RWPE1 (cell line): ENCODE data around the gene PSMA7.
A peak's percentile ranks its signal among the peaks of the same experiment; 100 is the strongest.

ENCODE experiments used
- CTCF ChIA-PET: fragments of 350-600 bp; sonication (Branson Sonifier 250); formaldehyde crosslinking; extraction: SDS; loops from one replicate; lab custom pipeline; 2021; lab: Yijun Ruan, JAX
- POLR2A ChIA-PET: fragments of 400-600 bp; formaldehyde crosslinking; extraction: SDS; loops from one replicate; lab custom pipeline; 2020; ENCODE audit warnings: antibody characterized with exemption; ENCODE audit not compliant: low non-redundant PET; lab: Yijun Ruan, JAX
- DNase-seq: peaks from one replicate; pipeline ENCODE4 v3.0.0; 2012; ENCODE audit warnings: low spot score
- H3K27ac ChIP-seq: fragments of 450-650 bp; 2 replicates; pipeline ENCODE4 v1.5.1; 2017
- TF ChIP-seq, protein P1 (sequence below): fragments of 450-650 bp; conservative IDR thresholded peaks from 2 replicates; pipeline ENCODE4 v1.5.1; 2017; ENCODE audit warnings: low read depth, mild to moderate bottlenecking

The PSMA7 gene

DNA sequence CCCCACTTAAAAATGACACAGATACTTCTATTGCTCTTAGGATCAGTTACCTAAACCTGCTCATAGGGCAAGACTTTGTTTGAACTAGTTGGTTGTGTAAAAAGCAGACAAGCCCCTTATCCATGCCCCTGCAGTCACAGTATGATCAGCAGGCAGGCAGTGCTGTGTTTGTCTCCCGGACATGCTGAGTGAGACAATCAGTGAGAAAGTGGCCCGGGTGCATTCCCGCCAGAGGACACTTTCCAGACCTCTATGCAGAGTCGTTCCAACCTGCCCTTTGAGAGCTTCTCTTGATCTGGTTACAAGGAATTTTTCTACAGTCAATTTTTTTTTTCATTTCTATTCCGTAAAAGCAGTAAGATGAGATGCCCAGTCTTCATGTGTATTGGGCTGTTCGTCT is 14.7 kb downstream of the PSMA7 start:
- ChIA-PET POLR2A (no interaction called here), CTCF (interaction anchor here (0.6 to 2.0 kb wide), 2 partner anchors 13 to 16 kb away, joined by 3 to 10 read pairs; no protein-coding TSS in a partner anchor)
- TF ChIP-seq, protein P1, sequence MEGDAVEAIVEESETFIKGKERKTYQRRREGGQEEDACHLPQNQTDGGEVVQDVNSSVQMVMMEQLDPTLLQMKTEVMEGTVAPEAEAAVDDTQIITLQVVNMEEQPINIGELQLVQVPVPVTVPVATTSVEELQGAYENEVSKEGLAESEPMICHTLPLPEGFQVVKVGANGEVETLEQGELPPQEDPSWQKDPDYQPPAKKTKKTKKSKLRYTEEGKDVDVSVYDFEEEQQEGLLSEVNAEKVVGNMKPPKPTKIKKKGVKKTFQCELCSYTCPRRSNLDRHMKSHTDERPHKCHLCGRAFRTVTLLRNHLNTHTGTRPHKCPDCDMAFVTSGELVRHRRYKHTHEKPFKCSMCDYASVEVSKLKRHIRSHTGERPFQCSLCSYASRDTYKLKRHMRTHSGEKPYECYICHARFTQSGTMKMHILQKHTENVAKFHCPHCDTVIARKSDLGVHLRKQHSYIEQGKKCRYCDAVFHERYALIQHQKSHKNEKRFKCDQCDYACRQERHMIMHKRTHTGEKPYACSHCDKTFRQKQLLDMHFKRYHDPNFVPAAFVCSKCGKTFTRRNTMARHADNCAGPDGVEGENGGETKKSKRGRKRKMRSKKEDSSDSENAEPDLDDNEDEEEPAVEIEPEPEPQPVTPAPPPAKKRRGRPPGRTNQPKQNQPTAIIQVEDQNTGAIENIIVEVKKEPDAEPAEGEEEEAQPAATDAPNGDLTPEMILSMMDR: no peak
- H3K27ac ChIP-seq: no peak overlapping the region
- DNase-seq: no peak

DNA sequence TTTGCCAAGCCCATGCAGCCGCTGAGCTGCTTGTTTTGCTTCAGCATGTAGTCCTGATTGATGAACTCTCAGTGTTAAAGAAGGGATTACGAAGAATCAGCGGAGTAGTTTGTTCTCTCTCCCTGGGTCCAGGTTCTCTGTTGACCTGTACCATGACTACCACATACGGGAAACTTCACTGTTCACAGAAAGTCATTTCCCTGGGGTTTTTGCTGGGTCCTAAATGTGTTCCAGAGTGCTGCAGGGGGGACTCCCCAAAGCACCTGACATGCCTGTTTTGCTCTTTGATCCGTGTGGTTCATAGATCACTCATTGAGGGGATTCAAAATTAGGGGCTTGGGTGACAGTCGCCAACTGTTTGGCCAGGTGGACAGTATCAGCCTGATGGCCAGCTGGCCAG is 15.4 kb downstream of the PSMA7 start:
- H3K27ac ChIP-seq: no peak overlapping the region
- CTCF ChIA-PET: interaction anchor here (0.5 to 2.0 kb wide), 4 partner anchors 8 to 93 kb away, joined by 3 to 10 read pairs (median 3); no protein-coding TSS in a partner anchor
- DNase-seq: no peak
- POLR2A ChIA-PET: no interaction called here
- TF ChIP-seq, protein P1: no peak

DNA sequence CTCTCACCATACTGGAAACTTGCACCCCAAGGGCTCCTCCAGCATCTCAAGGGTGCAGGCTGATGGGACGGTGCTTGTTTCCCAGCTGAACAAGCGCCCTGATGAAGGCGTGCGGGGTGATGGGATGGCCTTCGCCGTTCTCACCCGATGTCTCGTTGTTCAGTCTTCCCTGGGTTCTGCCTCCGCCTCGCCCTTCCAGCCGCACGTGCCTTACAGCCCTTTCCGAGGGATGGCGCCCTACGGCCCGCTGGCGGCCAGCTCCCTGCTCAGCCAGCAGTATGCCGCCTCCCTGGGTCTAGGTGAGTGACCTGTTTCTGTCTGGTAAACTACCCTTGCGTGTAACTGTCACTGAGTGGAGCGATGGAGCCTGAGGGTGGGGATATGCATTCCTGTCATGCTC is 17.1 kb downstream of the PSMA7 start:
- DNase-seq: no peak
- POLR2A ChIA-PET: interaction anchor here (1.0 kb wide), 2 partner anchors 10 to 60 kb away, joined by 3 to 4 read pairs; no protein-coding TSS in a partner anchor
- CTCF ChIA-PET: interaction anchor here (0.6 to 1.8 kb wide), 3 partner anchors 10 to 115 kb away, joined by 4 to 9 read pairs (median 5); no protein-coding TSS in a partner anchor
- no peak overlapping the region; the same call in 1 of the 2 replicates for H3K27ac ChIP-seq
- TF ChIP-seq, protein P1: no peak

DNA sequence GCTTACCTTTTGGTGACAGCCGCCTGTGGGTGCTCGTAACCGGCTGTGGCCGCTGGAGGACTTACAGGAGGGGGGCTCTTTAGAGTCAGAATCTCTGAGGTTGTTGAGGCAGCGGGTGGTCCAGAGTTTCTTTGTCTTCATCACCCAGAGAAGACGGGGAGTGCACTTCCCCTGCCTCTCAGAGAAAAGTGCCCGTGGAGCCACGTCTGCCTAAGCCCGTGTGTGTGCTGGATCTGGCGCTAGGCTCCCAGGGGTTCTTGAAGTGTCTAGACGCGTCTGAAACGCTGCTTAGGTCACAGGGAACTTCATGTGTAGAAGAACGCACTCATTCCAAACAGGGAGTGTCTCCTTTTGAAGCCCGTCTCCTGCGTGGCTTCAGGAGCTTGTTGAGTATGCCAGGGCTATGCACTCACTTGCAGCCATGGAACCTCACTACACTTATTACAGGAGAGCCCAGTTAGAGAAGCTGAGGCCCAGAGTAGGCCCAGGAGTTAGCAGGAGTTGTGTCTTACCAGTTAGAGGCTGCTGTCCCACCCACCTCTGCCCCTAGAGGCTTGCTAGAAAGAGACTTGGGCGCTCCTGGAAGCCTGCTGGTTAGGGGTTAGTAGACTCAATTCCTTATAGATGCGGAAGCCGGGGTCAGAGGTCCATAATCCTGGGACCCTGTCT is 19.6 kb downstream of the PSMA7 start:
- no peak for DNase-seq
- H3K27ac ChIP-seq: peak overlapping the region; percentile 98
- ChIA-PET POLR2A (interaction anchor here (0.8 kb wide), 1 partner anchor 15 kb away, joined by 3 read pairs; no protein-coding TSS in a partner anchor), CTCF (interaction anchor here (1.1 to 4.4 kb wide), 3 partner anchors 10 to 113 kb away, joined by 3 to 31 read pairs (median 9); no protein-coding TSS in a partner anchor)
- TF ChIP-seq, protein P1: no peak

DNA sequence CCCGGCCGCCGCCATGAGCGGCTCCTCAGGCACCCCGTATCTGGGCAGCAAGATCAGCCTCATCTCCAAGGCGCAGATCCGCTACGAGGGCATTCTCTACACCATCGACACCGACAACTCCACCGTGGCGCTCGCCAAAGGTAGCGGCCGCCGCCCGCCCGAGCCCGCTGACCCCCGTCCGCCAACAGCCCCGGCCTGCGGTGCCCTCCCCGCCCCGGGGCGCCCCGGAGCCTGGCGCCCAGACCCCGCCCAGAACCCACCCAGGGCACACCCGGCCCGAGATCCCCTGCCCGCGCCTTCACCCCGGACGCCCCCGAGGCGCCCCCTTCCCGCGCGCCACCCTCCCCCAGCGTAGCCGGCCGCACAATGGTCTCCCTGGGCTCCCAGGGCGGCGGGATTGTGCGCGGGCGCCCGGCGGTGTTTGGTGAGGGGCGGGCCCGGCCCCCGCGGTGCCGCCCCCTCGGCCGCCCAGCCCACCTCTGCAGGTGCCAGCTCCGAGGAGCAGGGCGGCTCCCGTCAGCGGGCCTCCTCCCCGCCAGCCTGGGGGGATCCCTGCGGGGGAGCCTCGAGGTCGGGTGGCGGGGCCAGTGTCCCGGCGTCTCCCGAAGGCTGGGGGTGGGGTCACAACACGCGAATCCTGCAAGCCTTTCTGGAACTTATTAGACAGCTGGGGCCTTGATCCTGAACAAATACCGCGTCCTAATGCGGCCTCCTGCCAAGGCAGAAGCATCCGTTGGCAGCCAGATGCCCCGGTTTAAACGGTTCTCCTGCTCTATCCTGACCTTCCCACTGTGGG is 20.3 kb downstream of the PSMA7 start:
- ChIA-PET POLR2A (interaction anchor here (0.6 to 2.1 kb wide), 4 partner anchors 12 to 57 kb away, joined by 3 to 12 read pairs (median 4); partner anchors contain the start of gene TAF4), CTCF (interaction anchor here (0.6 to 4.4 kb wide), 2 partner anchors 28 to 112 kb away, joined by 3 to 31 read pairs; no protein-coding TSS in a partner anchor)
- DNase-seq: peak; percentile 70
- H3K27ac ChIP-seq: peak overlapping the region; percentile 98
- TF ChIP-seq, protein P1: no peak
